OCI-LY1 (cell line): Measurements from ENCODE around the gene ZBTB20.

Experiments
- H2AFZ ChIP-seq: fragments of 200-600 bp; sonication (generic), shearing (Covaris generic); 2 replicates; pipeline ENCODE4 v1.6.0; 2014; ENCODE audit warnings: antibody characterized with exemption, mild to moderate bottlenecking, low read length
- H3F3A ChIP-seq: fragments of 200-600 bp; sonication (generic), shearing (Covaris generic); 2 replicates; pipeline ENCODE4 v1.6.0; 2014; ENCODE audit warnings: mild to moderate bottlenecking, antibody characterized with exemption, low read length, moderate library complexity; ENCODE audit not compliant: insufficient read depth
- H3K27ac ChIP-seq: fragments of 200-600 bp; sonication (generic); 2 replicates; pipeline ENCODE4 v1.5.1; 2014; ENCODE audit warnings: low read length, mixed run types, mild to moderate bottlenecking, low read depth; ENCODE audit not compliant: poor library complexity, severe bottlenecking
- H3K27me3 ChIP-seq: fragments of 200-600 bp; sonication (generic); 2 replicates; pipeline ENCODE4 v1.6.0; 2014; ENCODE audit warnings: antibody characterized with exemption, mild to moderate bottlenecking, low read length, moderate library complexity; ENCODE audit not compliant: insufficient read depth
- H3K36me3 ChIP-seq: fragments of 200-600 bp; sonication (generic); 2 replicates; pipeline ENCODE4 v1.6.1; 2014; ENCODE audit warnings: mild to moderate bottlenecking, antibody characterized with exemption, low read length, moderate library complexity, mixed read lengths; ENCODE audit not compliant: insufficient read depth
- H3K4me1 ChIP-seq: fragments of 200-600 bp; sonication (generic); 2 replicates; pipeline ENCODE4 v1.5.1; 2014; ENCODE audit warnings: mild to moderate bottlenecking, low read length, moderate library complexity; ENCODE audit not compliant: insufficient read depth, severe bottlenecking
- H3K4me2 ChIP-seq: fragments of 200-600 bp; sonication (generic), shearing (Covaris generic); 2 replicates; pipeline ENCODE4 v1.6.1; 2014; ENCODE audit warnings: low read length
- H3K4me3 ChIP-seq: fragments of 200-600 bp; sonication (generic); 2 replicates; pipeline ENCODE4 v1.5.1; 2014; ENCODE audit warnings: low read length, low read depth, mild to moderate bottlenecking, mixed read lengths; ENCODE audit not compliant: poor library complexity, severe bottlenecking
- H3K79me2 ChIP-seq: fragments of 200-600 bp; shearing (Covaris generic); 2 replicates; pipeline ENCODE4 v1.6.1; 2016; ENCODE audit warnings: mixed run types, low read length, mixed read lengths; ENCODE audit not compliant: insufficient read depth
- H3K9ac ChIP-seq: fragments of 200-600 bp; sonication (generic), shearing (Covaris generic); 2 replicates; pipeline ENCODE4 v1.6.1; 2014; ENCODE audit warnings: mild to moderate bottlenecking, low read length, mixed read lengths
- H3K9me2 ChIP-seq: fragments of 200-600 bp; sonication (generic), shearing (Covaris generic); 2 replicates; pipeline ENCODE4 v1.6.1; 2014; ENCODE audit warnings: low read depth, mild to moderate bottlenecking, low read length, mixed read lengths
- H3K9me3 ChIP-seq: fragments of 200-600 bp; shearing (Covaris generic); 2 replicates; pipeline ENCODE4 v1.6.1; 2014; ENCODE audit warnings: low read length, mixed read lengths
- H4K20me1 ChIP-seq: fragments of 200-600 bp; sonication (generic), shearing (Covaris generic); 2 replicates; pipeline ENCODE4 v1.6.0; 2016; ENCODE audit warnings: mild to moderate bottlenecking, low read length; ENCODE audit not compliant: insufficient read depth
- CTCF ChIP-seq: fragments of 200-600 bp; sonication (generic), shearing (Covaris generic); IDR thresholded peaks from 2 replicates; pipeline ENCODE4 v1.5.1; 2017; ENCODE audit warnings: mild to moderate bottlenecking, antibody characterized with exemption, low read length, moderate library complexity, mixed read lengths
- EZH2 ChIP-seq: fragments of 200-600 bp; sonication (generic), shearing (Covaris generic); IDR thresholded peaks from 2 replicates; pipeline ENCODE4 v1.8.0; 2017; ENCODE audit warnings: borderline replicate concordance, mixed run types, mild to moderate bottlenecking, antibody characterized with exemption, low read length, moderate library complexity, mixed read lengths

The ZBTB20 gene

DNA sequence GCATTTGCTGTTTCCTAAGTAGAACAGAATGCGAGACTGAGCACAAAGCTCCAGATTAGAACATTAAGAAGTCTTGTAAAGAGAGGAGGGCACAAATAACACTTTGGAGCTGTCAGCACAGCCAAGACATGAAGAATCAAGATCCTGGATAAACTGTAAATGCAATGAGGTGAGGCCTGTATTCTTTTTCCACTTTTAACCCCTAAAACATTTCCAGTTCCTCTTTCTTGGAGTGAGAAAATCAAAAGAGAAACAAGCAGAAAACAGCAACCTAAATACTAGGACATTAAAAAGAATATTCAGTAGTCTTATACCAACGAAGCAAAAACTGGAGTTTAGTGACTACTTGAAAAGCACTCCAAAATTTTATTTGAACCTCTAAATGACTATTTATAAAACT lies 204.3 kb downstream of the ZBTB20 start:
- no peak overlapping the region for H3K9ac ChIP-seq
- no peaks in the 10 kb centered on the region for H3K36me3 ChIP-seq
- no peaks in the 10 kb centered on the region for H3K27me3 ChIP-seq
- TF ChIP-seq CTCF: no peak
- TF ChIP-seq EZH2: no peak
- no peak overlapping the region for H3K27ac ChIP-seq
- H3F3A ChIP-seq: no peaks in the 10 kb centered on the region
- no peaks in the 10 kb centered on the region for H3K79me2 ChIP-seq
- no peak overlapping the region for H3K4me3 ChIP-seq
- no peak overlapping the region for H2AFZ ChIP-seq
- no peaks in the 10 kb centered on the region for H3K9me2 ChIP-seq
- H4K20me1 ChIP-seq: no peaks in the 10 kb centered on the region
- H3K4me1 ChIP-seq: no peaks in the 10 kb centered on the region
- H3K4me2 ChIP-seq: no peak overlapping the region
- H3K9me3 ChIP-seq: no peaks in the 10 kb centered on the region

- H3K36me3 ChIP-seq: no peaks in the 10 kb centered on the region
- TF ChIP-seq CTCF (no peak), EZH2 (no peak)
- H2AFZ ChIP-seq: no peak overlapping the region
- H4K20me1 ChIP-seq: no peaks in the 10 kb centered on the region
- H3K9me2 ChIP-seq: no peaks in the 10 kb centered on the region
- H3K4me1 ChIP-seq: no peaks in the 10 kb centered on the region
- H3K27ac ChIP-seq: no peak overlapping the region
- H3K4me3 ChIP-seq: no peak overlapping the region
- H3K9me3 ChIP-seq: no peaks in the 10 kb centered on the region
- H3F3A ChIP-seq: no peaks in the 10 kb centered on the region
- no peaks in the 10 kb centered on the region for H3K27me3 ChIP-seq
- no peak overlapping the region for H3K4me2 ChIP-seq
- no peaks in the 10 kb centered on the region for H3K79me2 ChIP-seq
- H3K9ac ChIP-seq: no peak overlapping the region
These were observed 205.3 kb downstream of the ZBTB20 start for GRCh38 chr3:114941626-114942309.

GRCh38 chr3:114939920-114940319 lies 207.2 kb downstream of the ZBTB20 start:
- Histone ChIP-seq H3K4me3 (no peak overlapping the region), H3K27me3 (no peaks in the 10 kb centered on the region)
- no peak for TF ChIP-seq CTCF
- no peak for TF ChIP-seq EZH2

More at GRCh38 chr3:114939920-114940319, 207.2 kb downstream of the ZBTB20 start:
- Histone ChIP-seq H3K9ac (no peak overlapping the region), H3K79me2 (no peaks in the 10 kb centered on the region), H3K9me3 (no peaks in the 10 kb centered on the region), H3F3A (no peaks in the 10 kb centered on the region), H3K9me2 (no peaks in the 10 kb centered on the region), H3K4me1 (no peaks in the 10 kb centered on the region), H3K27ac (no peak overlapping the region), H4K20me1 (no peaks in the 10 kb centered on the region), H3K36me3 (no peaks in the 10 kb centered on the region), H2AFZ (no peak overlapping the region), H3K4me2 (no peak overlapping the region)
